Measurements from ENCODE around the gene ALOXE3. TPM values are rescaled to one million over a fixed set of nuclear protein-coding genes. Genes with fewer than 3 reads are reported as not detected.
"Not testable (repeated sequence)": the region's sequence is repeated elsewhere in the genome, so short reads cannot be mapped to it uniquely, and the experiment has no call there.

The ALOXE3 gene
- total RNA-seq, 1 donor from 2014 or later = not detected

DNA sequence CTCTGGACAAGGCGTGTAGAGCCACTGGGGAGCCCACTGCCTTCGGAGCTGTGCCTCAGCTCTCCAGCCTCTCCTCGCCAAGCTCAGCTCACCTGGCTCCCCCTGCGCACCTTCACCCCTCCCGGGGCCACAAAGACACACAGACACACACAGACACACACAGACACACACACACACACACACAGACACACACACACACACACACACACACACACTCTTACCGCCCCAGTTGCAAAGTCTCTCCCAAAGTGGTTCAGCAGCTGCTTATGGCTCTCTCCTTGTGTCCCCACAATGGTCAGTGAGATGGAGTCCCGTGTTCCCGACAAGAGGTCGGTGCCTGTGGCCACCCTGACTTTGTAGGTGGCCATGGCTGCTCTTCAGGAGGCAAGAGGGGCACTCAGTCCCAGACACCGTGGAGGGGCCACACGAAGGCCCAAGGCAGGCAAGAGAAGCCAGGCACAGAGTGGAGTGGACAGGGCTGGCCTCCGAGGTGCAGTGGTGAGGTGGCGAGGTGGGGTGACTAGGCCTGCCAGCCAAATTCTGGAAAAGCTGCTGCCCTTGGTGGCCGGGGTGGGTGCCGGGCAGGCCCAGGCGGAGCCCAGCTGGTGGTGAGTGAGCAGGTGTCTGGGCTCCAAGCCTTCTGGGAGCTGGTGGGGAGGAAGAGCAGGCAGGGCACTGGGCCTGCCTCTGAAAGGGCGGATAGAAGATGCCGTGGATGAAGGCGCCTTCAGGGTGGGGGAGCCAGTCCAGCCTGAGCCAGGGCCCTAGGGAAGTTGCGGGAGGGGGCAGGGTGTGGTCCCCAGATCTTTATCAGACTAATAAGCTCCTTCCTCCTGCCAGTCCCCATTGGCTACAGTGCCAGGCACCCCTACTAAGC is 31.0 kb downstream of the ALOXE3 start, which contains the start of gene ALOX12B:
Gene ALOX12B (minus strand): TSS at position 642 of the 877 bp plus-strand sequence. CDS start 274 bp downstream, at position 368.
- no peak for DNase-seq (ENCODE audit: low spot score)
- no peaks in the 10 kb centered on the region for H3K9me3 Mint-ChIP-seq
- H3K4me1 Mint-ChIP-seq (ENCODE audit: low read depth) = no peaks in the 10 kb centered on the region
- no peaks in the 10 kb centered on the region for H3K36me3 Mint-ChIP-seq (ENCODE audit: low read depth)
- no peak within 1 kb of the TSS for H3K4me3 Mint-ChIP-seq
- H3K27ac Mint-ChIP-seq = no peak within 1 kb of the TSS
- peaks cover 20% of the 10 kb centered on the region for H3K27me3 Mint-ChIP-seq (ENCODE audit: insufficient read depth)
- intact Hi-C loops (cut with micrococcal nuclease) = no loop called here

DNA sequence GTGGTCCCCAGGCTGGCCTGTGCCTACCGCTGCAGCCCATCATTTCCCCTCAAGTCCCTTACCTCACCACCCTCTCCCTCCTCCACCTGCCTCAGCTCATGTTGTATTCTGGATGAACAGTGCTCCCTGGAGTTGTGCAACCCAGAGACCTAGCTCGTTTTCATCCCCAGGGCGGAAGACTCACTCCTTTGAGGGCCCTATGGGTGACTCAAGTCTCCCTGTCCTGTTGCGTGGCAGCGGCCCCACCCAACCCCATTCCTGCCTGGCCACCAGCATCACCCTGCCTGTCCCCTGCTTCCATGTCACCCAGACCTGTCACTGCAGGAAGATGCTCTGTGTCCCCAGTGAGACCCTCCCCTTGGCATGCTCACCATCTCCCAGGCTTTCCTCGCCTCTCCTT is 34.1 kb downstream of the ALOXE3 start:
- no peaks in the 10 kb centered on the region for H3K36me3 Mint-ChIP-seq (ENCODE audit: low read depth)
- DNase-seq (ENCODE audit: low spot score) = no peak
- H3K27me3 Mint-ChIP-seq (ENCODE audit: insufficient read depth) = peaks cover 15% of the 10 kb centered on the region
- H3K4me1 Mint-ChIP-seq (ENCODE audit: low read depth) = peaks cover 8% of the 10 kb centered on the region
- no peak overlapping the region for H3K27ac Mint-ChIP-seq
- no peaks in the 10 kb centered on the region for H3K9me3 Mint-ChIP-seq
- no peak overlapping the region for H3K4me3 Mint-ChIP-seq
- intact Hi-C loops (cut with micrococcal nuclease) = no loop called here

DNA sequence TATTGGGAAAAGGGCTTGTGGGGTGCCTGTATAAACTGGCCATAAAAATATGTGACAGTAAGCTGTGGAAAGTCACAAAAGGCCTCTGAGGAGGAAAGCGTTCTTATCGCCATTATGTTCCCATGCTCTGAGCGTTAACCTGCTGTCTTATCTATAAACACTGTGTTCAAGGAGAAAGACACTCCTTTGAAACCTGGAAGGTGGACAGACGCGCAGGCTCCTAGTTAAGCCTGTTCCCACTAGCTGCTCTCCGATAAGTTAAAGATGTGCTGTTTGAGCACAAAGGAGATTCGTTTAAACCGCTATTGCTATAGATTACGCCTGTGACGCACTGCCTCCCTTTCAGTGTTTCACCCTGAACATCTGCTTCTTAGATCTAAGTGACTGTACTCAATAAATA is 36.0 kb downstream of the ALOXE3 start:
- Mint-ChIP-seq H3K36me3 (ENCODE audit: low read depth) (no peaks in the 10 kb centered on the region), H3K4me1 (ENCODE audit: low read depth) (peaks cover 8% of the 10 kb centered on the region), H3K9me3 (no peaks in the 10 kb centered on the region), H3K27ac (no peak overlapping the region), H3K27me3 (ENCODE audit: insufficient read depth) (peaks cover 16% of the 10 kb centered on the region), H3K4me3 (no peak overlapping the region)
- intact Hi-C loops (cut with micrococcal nuclease) = no loop called here
- DNase-seq (ENCODE audit: low spot score) = no peak

DNA sequence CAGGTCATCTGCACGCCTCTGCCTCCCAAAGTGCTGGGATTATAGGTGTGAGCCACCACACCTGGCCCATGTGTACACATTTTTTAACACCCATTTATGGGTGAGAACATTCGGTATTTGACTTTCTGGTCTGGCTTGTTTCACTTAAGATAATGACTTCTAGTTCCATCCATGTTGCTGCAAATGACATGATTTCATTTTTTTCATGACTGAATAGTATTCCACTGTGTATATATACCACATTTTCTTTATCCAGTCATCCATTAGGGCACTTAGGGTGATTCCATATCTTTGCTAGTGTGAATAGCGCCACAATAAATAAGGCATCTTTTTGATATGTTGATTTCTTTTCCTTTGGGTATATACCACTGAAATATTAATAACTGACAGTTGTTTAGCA is 36.4 kb downstream of the ALOXE3 start:
- peak overlapping the region; percentile 22 for H3K4me3 Mint-ChIP-seq
- intact Hi-C loops (cut with micrococcal nuclease) = loop anchor here (2.0 kb wide), 1 partner anchor 29 kb away; no protein-coding TSS in a partner anchor
- peaks cover 16% of the 10 kb centered on the region for H3K27me3 Mint-ChIP-seq (ENCODE audit: insufficient read depth)
- H3K36me3 Mint-ChIP-seq (ENCODE audit: low read depth) = no peaks in the 10 kb centered on the region
- H3K9me3 Mint-ChIP-seq = no peaks in the 10 kb centered on the region
- DNase-seq (ENCODE audit: low spot score) = no peak
- no peak overlapping the region for H3K27ac Mint-ChIP-seq
- H3K4me1 Mint-ChIP-seq (ENCODE audit: low read depth) = peaks cover 8% of the 10 kb centered on the region

DNA sequence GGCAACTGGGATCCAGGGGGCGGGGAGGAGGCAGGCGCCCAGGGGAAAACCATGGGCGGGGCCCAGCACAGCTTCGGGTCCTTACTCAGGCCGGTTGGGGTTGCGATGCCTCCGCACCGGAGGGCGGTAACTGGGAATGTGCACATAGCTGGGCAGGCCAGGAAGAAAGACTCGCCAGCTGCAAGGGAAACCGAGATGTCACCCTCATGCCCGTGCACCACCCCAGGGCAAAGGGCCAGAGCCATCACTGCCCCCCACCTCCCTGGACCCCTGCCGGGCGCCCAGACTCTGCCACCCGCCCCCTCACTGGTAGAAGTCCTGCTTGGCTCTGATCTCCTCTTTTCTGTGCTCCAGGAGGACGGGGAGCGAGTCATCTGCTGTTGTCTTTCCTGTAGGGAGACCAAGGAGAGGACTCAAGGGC is 37.5 kb downstream of the ALOXE3 start:
- Mint-ChIP-seq H3K9me3 (no peaks in the 10 kb centered on the region), H3K27ac (no peak overlapping the region), H3K36me3 (ENCODE audit: low read depth) (no peaks in the 10 kb centered on the region), H3K27me3 (ENCODE audit: insufficient read depth) (peaks cover 16% of the 10 kb centered on the region), H3K4me1 (ENCODE audit: low read depth) (peaks cover 8% of the 10 kb centered on the region), H3K4me3 (peak overlapping the region; percentile 91)
- intact Hi-C loops (cut with micrococcal nuclease) = loop anchor here (2.0 kb wide), 1 partner anchor 30 kb away; no protein-coding TSS in a partner anchor
- DNase-seq (ENCODE audit: low spot score) = no peak

DNA sequence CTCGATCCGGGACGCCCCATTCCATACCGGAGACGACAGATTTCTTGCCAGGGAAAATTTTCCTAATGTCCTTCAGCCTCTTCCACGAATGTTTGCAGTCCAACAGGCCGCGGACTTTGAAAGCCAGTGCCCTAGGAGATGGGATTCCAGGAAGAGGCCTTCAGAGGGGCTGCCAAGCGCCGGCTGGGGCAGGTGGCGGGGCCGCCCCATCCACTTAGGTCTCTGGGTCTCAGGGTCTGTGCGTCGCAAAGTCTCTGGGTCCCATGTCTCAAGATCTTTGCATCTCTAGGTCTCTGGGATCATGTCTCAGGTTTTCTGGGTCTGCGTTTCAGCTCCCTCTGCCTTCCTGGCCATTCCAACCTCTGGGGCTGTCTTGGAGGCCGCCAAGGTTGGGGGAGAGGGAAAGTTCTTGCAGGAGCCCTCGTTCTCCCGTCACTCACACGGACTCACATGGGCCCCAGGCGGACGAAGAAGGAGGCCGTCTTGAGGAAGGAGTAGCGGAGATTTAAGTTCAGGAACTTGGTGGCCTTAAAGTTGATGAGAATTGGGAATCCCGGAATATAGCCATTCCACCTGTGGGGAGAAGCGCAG is 38.0 kb downstream of the ALOXE3 start:
- Mint-ChIP-seq H3K36me3 (ENCODE audit: low read depth) (no peaks in the 10 kb centered on the region), H3K27me3 (ENCODE audit: insufficient read depth) (peaks cover 18% of the 10 kb centered on the region), H3K4me3 (peak overlapping the region; percentile 91), H3K4me1 (ENCODE audit: low read depth) (peaks cover 8% of the 10 kb centered on the region), H3K9me3 (no peaks in the 10 kb centered on the region), H3K27ac (no peak overlapping the region)
- intact Hi-C loops (cut with micrococcal nuclease) = loop anchor here (2.0 kb wide), 1 partner anchor 30 kb away; no protein-coding TSS in a partner anchor
- no peak for DNase-seq (ENCODE audit: low spot score)

DNA sequence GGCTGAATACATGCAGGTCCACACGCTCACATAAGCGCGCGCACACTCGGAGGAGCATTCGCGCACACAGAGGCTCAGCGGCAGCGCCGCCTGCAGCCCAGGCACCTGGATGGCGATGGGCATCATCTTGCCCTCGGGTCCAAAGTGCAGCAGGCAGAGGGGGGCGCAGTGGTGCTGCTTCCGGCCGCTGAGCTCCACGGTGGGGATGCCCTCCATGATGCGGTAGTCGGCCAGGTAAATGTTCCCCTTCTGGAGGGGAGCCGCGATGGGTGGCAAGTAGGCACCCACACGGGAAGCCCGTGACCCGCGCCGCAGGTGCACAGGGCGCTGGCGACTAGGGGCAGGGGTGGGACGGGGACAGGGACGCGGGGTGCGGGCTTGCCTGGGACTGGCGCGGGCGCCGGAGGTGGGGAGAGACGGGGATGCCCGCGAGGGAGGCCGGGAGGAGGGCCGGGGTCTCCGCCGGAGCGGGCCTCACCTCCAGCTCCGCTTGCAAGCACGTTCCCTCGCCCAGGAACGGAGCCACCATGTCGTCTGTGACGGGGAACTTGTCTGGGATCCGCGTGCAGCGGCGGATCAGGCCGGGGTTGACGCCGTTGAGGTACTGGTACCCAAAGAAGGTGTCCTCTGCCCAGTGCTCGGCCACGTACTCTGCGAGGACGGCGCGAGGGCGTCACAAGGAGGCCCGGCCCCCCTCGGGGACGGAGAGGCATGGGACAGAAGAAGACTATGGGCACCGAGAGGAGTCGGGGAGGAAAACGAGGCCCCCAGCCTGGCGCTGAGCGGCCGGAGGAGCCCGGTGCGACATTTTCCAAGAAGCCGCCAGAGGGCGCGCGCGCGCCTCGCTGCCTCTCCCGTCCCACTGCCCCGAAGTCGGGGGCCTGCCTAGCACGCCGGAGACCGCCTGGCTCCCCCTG is 38.8 kb downstream of the ALOXE3 start:
- Mint-ChIP-seq H3K9me3 (no peaks in the 10 kb centered on the region), H3K4me1 (ENCODE audit: low read depth) (peaks cover 8% of the 10 kb centered on the region), H3K36me3 (ENCODE audit: low read depth) (no peaks in the 10 kb centered on the region), H3K27me3 (ENCODE audit: insufficient read depth) (peaks cover 21% of the 10 kb centered on the region), H3K4me3 (peak overlapping the region; percentile 91), H3K27ac (peak overlapping the region; percentile 88)
- DNase-seq (ENCODE audit: low spot score) = peak; percentile 72
- intact Hi-C loops (cut with micrococcal nuclease) = loop anchor here (2.0 kb wide), 1 partner anchor 31 kb away; no protein-coding TSS in a partner anchor

DNA sequence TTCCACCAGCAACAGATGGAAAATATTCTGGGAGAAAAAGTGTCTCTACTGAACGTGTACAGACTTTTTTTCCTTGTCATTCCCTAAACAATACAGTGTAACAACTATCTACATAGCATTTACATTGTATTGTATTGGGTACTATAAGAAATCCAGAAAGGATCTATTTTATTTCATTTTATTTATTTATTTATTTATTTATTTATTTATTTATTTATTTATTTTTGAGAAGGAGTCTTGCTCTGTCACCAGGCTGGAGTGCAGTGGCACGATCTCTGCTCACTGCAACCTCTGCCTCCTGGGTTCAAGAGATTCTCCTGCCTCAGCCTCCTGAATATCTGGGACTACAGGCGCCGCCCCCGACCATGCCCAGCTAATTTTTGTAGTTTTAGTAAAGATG is 40.4 kb downstream of the ALOXE3 start:
- H3K9me3 Mint-ChIP-seq; DNase-seq (ENCODE audit: low spot score); H3K36me3 Mint-ChIP-seq (ENCODE audit: low read depth); intact Hi-C loops (cut with micrococcal nuclease); H3K27ac Mint-ChIP-seq; H3K4me3 Mint-ChIP-seq: not testable (repeated sequence)
- H3K27me3 Mint-ChIP-seq (ENCODE audit: insufficient read depth) = peaks cover 31% of the 10 kb centered on the region
- peaks cover 23% of the 10 kb centered on the region for H3K4me1 Mint-ChIP-seq (ENCODE audit: low read depth)

DNA sequence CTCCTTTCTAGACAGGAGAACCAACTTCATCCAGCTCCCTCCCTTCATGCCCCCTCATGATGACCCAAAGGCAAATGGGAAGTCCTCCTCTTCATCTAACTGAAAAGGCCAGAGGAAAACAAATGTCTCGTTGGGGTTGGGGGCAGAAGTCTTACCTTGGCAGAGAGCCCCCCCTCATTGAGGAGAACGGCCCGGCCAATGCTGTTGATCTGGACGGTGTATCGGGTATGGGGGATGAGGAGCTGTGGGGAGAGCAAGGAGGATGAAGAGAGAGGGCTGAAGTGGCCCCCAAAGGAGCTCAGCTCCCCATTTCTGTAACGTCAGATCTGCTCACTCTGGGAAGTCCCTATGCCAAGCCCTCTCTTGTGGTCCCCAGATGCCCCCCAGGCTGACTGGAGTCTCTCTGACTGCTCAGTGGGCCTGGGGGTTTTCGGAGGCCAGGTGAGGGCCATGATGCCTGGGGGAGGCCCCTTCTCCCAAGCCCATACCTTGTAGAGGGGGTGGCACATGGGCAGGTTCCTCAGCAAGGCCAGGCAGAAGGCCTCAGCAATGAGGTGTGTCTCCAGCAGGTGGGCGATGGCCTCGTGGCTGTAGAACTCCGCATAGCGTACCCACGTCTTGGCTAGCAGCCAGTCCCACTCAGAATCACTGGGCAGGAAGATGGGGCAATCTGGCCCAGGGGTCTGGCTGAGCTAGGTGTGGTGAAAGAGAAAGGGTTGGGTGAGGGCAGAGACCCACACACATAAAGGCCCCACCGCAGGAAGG is 41.6 kb downstream of the ALOXE3 start:
- DNase-seq (ENCODE audit: low spot score) = no peak
- no peak overlapping the region for H3K27ac Mint-ChIP-seq
- H3K36me3 Mint-ChIP-seq (ENCODE audit: low read depth) = no peaks in the 10 kb centered on the region
- peaks cover 30% of the 10 kb centered on the region for H3K4me1 Mint-ChIP-seq (ENCODE audit: low read depth)
- intact Hi-C loops (cut with micrococcal nuclease) = no loop called here
- peaks cover 41% of the 10 kb centered on the region for H3K27me3 Mint-ChIP-seq (ENCODE audit: insufficient read depth)
- no peaks in the 10 kb centered on the region for H3K9me3 Mint-ChIP-seq
- H3K4me3 Mint-ChIP-seq = no peak overlapping the region

DNA sequence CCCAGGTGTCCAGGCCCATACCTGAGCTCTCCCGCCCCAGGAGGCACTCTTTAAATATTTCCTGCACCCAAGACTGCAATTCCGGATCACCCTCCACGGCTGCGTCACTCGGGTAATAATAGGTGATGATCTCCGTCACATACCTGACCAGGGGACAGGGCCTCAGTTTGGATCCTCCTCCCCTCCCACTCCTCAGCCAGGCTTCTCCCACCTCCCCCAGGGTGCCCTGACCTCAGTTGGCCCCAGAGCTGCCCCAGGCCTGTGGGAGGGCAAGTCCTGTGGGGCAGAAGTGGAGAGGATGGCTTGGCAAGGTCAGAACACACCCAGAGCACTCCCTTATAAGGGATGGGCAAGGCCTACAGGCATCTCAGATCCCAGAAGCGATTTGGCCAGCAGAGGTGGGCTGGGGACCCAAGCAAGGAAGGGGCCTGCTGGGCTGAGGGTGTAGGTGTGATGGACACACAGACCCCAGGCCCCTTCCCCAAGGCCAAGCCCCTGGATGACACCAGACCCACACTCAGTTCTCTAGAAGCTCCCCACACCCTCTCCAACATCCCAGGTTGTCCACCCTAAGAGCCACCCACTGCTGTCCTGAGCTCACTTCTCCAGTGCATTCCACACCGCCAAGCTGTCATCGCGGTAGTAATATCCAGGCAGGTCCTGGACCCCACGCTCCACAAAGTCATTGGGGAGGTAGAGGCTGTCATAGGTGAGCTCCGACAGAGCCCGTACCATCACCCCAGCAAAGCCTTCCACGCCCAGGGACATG is 42.6 kb downstream of the ALOXE3 start:
- no peaks in the 10 kb centered on the region for H3K9me3 Mint-ChIP-seq
- DNase-seq (ENCODE audit: low spot score) = no peak
- H3K27me3 Mint-ChIP-seq (ENCODE audit: insufficient read depth) = peaks cover 44% of the 10 kb centered on the region
- H3K36me3 Mint-ChIP-seq (ENCODE audit: low read depth) = no peaks in the 10 kb centered on the region
- intact Hi-C loops (cut with micrococcal nuclease) = no loop called here
- H3K27ac Mint-ChIP-seq = no peak overlapping the region
- H3K4me1 Mint-ChIP-seq (ENCODE audit: low read depth) = peaks cover 30% of the 10 kb centered on the region
- H3K4me3 Mint-ChIP-seq = no peak overlapping the region

DNA sequence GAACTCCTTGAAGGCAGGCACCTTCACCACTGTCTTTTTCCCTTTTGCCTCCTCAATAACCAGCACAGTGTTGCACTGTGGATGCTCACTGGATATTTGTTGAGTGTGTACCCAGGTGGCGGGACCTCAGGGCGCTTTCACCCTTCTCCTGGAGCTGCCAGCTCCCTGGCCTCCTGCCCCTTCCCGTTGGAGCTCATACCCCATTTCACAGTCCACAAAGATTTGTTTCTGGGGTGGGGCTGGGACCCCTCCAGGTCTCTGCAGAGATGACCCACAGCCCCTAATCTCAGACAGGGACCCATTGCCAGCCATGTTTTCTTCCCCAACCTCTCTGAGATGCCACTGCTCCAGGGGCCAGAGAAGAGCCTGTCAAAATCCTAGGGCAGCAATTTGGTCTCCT is 43.2 kb downstream of the ALOXE3 start:
- intact Hi-C loops (cut with micrococcal nuclease) = no loop called here
- Mint-ChIP-seq H3K27me3 (ENCODE audit: insufficient read depth) (peaks cover 46% of the 10 kb centered on the region), H3K4me3 (no peak overlapping the region), H3K4me1 (ENCODE audit: low read depth) (peaks cover 25% of the 10 kb centered on the region), H3K9me3 (no peaks in the 10 kb centered on the region), H3K36me3 (ENCODE audit: low read depth) (no peaks in the 10 kb centered on the region), H3K27ac (no peak overlapping the region)
- no peak for DNase-seq (ENCODE audit: low spot score)

Measured in activated T-helper 1 cell treated with anti-CD3 and anti-CD28 coated beads, Interleukin-12 subunit alpha, Interleukin-12 subunit beta, Interleukin-2, Interleukin-4 antibody, amounts not matched to agents 30 ng/mL and 10 ng/mL and 1 ng/mL, durations not matched to agents 14 hours and 24 hours and 36 hours (primary cell).